Measurements from ENCODE around the gene ANAPC2.

The ANAPC2 gene

DNA sequence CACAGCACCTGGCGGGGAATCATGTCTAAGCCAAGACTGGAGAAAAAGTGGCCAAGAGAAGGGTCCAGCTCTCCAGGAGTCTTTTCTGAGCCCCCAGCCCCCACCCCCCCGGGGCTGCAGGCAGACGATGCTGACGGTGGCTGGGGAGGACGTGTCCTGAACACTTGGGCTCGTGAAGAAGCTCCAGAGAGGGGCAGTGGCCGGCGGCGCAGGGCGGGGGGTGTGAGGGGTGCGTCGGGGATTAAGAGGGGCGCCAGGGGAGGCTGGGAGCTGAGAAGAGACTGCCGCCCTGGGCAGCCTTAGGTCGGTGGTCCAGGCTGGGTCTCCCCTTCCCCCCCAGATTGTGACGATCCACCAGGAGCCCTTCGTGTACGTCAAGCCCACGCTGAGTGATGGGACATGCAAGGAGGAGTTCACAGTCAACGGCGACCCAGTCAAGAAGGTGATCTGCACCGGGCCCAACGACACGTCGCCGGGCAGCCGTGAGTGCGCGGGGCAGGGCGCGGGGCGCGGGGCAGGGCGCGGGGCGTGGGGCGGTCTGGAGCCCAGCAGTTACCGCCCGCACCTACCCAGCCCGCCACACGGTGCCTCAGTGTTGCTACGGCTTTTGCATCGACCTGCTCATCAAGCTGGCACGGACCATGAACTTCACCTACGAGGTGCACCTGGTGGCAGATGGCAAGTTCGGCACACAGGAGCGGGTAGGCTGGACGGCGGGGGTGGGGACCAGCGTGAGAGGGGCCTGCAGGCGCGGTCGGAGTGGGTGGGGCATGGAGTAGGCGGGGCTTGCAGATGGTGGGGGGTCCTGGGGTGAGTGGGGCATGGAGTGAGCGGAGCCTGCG is 27.4 kb downstream of the ANAPC2 start:
- DNase-seq = peak; percentile 37

GRCh38 chr9:137160054-137160425 is 28.3 kb downstream of the ANAPC2 start:
- DNase-seq = no peak

DNA sequence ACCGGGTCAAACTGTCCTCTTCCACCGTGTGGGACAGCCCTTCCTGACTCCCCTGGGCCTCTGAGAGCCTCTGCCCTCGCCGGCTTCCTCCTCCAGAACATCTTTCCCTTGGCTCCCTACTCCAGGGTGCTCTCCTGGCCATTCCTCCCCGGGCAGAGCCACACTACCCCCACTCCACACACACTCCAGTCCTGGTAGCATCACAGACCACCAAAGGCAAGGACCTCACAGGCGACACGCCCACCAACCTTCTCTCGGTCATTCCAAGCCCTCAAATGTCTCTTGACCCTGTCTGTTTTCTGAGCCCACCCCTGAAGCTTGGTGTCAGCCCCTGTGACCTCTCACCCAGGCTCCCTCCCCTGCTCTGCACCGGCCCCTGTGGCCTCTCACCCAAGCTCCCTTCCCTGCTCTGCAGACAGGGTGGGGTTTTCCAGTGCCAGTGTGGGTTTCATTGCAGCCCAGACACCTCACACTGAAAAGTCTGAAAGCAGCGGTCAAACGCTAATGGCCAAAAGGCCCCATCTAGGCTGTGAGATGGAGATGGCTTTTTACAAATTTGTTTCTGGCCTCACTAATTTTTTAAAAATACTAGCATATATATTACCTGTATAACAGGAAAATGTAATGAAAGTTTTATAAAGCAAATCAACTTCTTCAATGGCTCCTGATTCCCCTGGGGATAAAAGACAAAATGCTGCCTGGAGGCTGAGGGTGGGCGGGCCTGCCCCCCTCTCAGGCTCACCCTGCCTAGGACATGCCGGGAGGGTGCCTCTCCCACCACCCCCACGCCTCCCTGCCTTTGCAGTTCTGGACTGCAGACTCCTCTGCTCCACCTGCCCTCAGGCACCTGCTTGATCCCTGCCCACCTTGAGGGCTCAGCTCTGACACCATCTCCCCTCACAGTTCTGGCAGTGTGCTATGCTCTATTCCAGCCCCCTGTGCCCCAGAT is 29.0 kb downstream of the ANAPC2 start:
- DNase-seq = peak; percentile 76

- DNase-seq = peak; percentile 91
Observed at GRCh38 chr9:137158625-137159024, 29.7 kb downstream of the ANAPC2 start.

DNA sequence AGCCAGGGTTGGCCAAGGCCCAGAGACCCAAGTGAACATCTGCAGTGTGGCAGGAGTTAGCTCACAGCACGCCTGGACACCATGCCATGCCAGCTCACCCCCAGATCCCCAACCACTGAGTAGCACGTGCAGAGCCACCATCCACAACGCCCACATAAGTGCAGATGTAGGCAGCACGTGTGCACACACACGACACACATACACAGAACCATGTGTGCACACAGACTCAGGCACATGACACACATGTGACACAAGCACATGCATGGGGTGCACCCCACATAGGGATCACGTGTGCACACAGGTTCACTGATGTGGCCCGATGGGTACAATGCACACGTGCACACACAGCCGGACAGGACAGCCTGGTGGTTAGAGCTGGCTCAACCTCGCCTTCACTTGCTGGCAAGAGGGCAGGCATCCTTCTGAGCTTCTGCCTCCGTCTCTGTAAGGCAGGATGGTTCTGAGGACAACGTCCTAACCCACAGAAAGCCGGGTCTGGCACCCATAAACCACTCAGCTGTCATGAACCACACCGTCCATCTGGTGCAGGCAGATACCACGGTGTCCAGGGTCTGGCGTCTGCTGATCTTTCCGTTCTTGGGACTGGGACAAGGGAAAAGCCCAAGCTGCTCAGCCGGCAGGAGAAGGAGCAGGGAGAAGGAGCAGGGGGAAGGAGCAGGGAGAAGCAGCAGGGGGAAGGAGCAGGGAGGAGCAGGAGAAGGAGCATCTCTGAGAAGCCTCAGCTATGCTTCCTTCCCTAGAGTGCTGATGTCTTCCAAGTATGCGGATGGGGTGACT is 30.5 kb downstream of the ANAPC2 start:
- peak; percentile 93 for DNase-seq

GRCh38 chr9:137156567-137157375 is 31.6 kb downstream of the ANAPC2 start:
- DNase-seq = peak; percentile 85

DNA sequence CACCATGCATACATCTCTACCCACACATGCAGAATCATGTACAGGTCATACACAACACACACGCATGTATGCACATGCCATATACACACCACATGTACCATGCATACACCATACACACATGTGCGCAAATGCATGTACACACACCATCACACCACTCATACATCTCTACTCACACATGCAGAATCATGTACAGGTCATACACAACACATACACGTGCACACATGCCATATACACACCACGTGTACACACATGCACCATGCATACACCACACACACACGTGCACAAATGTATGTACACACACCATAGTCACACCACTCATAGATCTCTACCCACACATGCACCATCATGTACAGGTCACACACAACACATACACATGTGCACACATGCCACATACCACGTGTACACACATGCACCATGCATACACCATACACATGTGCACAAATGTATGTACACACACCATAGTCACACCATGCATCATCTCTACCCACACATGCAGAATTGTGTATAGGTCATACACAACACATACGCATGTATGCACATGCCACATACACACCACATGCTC is 35.4 kb downstream of the ANAPC2 start:
- no peak for DNase-seq

GRCh38 chr9:137150617-137151457 is 37.5 kb downstream of the ANAPC2 start:
- peak; percentile 97 for DNase-seq

GRCh38 chr9:137149942-137150616 is 38.3 kb downstream of the ANAPC2 start:
- peak; percentile 78 for DNase-seq

- DNase-seq = peak; percentile 32
Observed at GRCh38 chr9:137149363-137149762, 39.0 kb downstream of the ANAPC2 start.

GRCh38 chr9:137148661-137149060 is 39.7 kb downstream of the ANAPC2 start:
- no peak for DNase-seq

- DNase-seq = no peak
Observed at GRCh38 chr9:137148242-137148641, 40.1 kb downstream of the ANAPC2 start.

DNA sequence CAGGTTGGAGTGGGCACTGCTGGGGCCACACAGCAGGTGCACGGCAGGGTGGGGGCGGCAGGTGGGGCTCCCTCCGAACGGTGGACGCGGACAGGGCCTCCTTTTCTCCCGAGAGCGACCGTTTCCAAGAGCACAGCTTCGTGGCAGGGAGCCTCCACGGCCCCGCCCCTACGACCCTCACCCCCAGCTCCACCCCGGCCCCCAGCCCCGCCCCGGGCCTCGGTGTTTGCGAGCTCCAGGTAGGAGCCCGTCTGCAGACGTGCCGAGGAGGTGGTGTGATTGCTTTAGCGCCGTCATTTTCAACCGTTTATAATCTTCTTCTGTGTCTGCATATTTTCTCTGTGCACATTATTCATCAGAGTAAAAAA is 40.6 kb downstream of the ANAPC2 start:
- no peak for DNase-seq

GRCh38 chr9:137147091-137147792 is 41.1 kb downstream of the ANAPC2 start:
- no peak for DNase-seq

GRCh38 chr9:137146527-137146918 is 41.8 kb downstream of the ANAPC2 start:
- no peak for DNase-seq

DNA sequence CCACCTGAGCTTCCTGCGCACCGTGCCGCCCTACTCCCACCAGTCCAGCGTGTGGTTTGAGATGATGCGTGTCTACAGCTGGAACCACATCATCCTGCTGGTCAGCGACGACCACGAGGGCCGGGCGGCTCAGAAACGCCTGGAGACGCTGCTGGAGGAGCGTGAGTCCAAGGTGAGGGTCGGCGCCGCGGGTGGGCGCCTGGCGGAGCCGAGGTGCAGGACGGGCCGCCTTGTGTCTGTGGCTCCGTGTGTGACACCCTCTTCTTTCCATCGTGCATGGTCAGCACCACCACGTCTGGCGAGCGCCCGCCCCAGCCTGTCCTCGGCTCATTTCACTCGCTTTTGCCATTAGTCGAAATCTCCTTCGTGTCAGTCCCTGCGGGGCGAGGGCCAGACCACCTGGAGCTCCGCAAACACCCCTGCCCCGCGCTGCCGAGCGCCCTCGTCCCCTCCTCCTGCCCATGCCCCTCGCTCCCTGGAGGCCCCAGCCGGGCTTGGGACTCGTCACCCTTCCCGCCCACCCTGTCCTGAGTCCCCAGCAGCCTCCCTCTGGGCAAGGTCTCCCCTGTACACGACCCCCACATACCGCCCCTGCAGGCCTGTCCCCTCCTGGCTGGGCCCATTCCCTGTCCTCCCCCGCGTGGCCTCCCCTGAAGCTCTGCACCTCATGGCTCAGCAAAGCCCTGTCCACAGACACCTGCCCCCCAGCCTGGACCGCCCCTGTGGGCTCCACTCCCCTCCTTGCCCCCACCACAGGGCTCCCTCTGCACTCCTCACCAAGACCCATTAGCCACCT is 42.4 kb downstream of the ANAPC2 start:
- DNase-seq = peak; percentile 40

DNA sequence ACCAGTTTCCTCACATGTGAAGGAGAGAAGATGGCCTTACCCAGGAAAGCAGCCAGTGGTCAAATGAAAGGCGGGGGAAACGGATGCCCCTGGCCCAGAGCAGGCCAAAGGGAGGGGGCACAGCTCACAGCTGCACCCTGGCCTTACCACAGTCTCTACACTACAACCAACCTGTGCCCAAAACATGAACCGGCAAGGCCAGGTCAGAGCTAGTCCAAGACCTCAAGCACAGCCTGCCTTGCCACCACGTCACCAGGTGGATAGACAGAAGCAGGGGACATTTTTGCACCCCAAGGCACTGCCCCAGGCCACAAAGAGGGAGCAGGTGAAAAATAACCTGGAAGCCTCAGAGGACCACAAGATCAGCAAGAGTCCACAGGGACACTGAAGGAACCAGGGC is 44.9 kb downstream of the ANAPC2 start:
- no peak for DNase-seq

Data from RPMI8226 (cell line).